HG03457 (cell line): ENCODE data around the gene CD200.

Experiments used
- ATAC-seq: cut with Tn5 transposase; IDR thresholded peaks from one replicate; pipeline ENCODE4 v1.9.1; 2021; ENCODE audit warnings: moderate number of reproducible peaks; ENCODE audit not compliant: unreplicated experiment

CD200 gene

GRCh38 chr3:112409041-112409440 lies 76.1 kb downstream of the CD200 start:
- ATAC-seq, result no peak

- no peak for ATAC-seq
These were observed 78.5 kb downstream of the CD200 start for GRCh38 chr3:112411425-112411824.
